GM19455 (cell line): ENCODE measurements around the gene POLR3G.

ENCODE experiments used
- ATAC-seq: cut with Tn5 transposase; IDR thresholded peaks from one replicate; pipeline ENCODE4 v1.9.1; 2021; ENCODE audit not compliant: unreplicated experiment

The POLR3G gene

DNA sequence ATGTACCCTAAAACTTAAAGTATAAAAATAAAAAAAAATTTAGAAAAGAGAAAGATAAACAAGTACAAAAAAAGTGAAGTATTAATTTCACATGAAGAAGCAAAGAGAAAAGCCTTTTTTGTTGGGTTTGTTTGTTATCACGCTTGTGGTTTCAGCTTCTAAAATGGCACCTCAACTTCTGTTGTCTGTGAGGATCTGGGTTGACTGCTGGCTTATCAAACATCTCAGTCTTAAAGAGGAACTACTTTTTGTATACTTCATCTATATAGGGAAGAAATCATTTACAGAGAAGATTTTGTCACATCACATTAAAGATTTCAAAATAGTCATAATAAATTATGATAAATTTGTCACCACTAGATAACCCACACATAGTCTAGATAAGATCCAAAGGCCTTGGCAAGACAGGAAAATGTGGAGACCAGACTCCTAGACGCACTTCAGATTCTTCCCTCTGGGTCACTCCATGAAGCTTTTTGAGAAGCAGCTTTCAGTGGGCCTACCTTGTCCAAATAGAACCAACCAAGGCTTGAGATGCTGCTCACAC, 75.1 kb downstream of the POLR3G start:
- no peak for ATAC-seq

DNA sequence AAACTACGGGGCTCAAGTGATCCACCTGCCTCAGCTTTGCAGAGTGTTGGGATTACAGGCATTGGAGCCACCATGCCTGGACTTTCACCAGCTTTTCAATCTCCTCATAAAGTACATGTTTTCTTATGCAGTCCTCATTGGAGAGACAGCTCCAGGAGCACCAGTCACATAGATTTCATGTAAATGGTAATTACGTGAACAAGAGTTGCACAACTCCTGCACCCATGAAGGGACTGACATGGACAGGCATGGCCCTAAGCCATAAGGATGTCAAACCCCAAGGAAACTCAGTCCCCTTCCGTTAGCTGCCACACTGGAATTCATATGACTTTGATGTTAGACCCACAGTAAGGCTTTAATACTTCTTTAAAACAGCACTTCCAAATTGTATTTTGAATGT, 76.3 kb downstream of the POLR3G start:
- ATAC-seq = no peak

- no peak for ATAC-seq
Measured at GRCh38 chr5:90551376-90551775, 76.7 kb downstream of the POLR3G start.

DNA sequence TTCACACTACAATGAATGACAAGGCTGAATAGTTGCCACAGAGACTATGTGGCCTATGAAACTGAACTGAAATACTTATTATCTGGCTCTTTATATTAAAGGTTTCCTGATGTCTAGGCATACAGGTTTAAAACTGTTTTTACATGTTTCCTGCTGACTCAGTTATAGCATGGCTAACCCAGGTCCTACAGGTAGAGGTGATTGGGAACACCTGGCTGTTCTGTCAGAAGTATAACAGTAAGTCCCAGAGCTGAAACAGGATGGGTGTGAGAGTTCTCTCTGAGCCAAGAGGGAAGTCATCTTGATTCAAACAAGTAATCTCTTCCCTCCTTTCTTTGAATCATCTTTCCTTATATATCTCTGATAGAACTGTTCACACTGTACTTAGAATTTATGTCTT, 79.0 kb downstream of the POLR3G start:
- ATAC-seq = no peak

- ATAC-seq = no peak
Measured at GRCh38 chr5:90554358-90555006, 79.8 kb downstream of the POLR3G start.

DNA sequence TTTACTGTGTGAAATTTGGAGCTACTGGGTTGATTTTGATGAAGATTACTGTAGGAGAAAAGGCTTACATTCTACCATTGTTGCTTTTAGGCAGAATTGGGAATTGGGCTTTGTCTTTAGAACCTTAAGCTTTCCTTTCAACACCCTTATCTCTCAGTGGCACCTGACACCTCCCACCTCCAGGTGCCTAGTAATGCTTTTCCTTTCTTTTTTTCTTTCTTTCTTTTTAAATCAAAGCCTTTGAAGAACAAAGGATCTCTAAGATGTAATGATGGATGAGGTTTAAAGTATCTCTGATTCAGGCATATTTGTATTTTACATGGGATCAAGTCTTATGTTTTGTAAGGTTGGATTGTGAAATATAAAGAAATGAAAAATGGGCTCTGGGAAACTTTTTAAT, 81.0 kb downstream of the POLR3G start:
- no peak for ATAC-seq

- no peak for ATAC-seq
Measured at GRCh38 chr5:90557391-90557790, 82.7 kb downstream of the POLR3G start.

DNA sequence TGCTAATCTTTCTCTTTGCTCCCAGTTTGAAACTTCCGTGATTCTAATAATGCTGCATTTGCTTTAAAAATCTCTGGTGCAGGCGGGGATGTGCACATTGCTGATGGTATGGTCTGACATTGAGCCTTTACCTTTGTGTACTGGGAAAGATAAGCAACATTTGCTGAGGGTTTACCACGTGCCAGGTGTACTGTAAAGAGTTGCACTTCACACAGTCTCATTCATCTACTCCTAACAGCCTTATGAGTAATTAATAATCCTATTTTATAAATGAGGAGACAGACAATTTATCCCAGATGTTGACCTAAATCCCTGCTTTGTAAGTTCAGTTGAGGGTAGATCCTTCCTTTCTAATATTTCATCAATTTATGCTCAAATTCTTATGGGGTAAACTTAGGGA, 83.2 kb downstream of the POLR3G start:
- ATAC-seq = no peak

DNA sequence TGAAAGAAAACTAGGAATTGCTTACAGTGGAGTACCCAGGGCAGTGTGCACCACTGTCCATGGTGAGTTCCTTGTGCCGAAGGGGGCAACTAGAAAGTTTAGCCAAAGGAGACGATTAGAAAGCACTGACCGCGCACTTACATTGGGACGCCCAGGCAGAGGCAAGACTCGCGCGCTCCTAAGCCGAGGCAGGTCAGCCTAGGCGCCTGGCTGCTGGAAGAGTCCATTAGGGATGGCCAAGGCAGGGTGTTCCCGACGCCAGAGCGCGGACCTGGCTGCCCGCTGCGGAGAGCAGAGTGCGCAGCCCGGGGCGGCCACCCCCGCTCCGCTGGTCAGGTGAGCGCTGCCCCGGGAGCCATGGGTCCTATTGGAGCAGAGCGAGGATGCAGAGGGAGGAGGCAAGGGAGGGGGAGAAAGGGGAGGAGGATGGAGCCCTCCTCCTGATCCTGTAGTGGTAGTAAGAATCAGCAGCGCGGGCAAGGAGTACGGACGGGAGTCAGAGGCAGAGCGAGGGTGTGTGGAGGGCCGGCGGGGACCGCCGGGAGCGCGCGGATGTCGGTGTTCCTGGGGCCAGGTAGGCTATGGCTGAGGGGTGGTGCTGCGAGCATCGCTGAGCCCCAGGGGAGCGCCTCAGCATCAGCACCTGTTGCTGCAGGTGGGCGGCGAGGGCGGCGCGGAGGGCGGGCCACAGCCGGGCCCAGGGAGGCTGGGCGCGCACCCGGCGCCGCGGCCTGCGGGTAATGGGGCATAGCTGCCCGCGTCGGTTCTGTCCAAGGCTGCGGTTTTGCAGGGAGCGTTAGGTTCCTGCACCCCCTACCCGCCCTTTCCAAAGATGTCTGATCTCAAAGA, 83.9 kb downstream of the POLR3G start, which contains the start of gene ADGRV1:
Gene ADGRV1, plus strand, starts transcription at position 454 of the 849 bp plus-strand sequence. Its CDS starts 99 bp downstream, at position 553.
- ATAC-seq = peak; percentile 58

GRCh38 chr5:90560771-90561170, 86.1 kb downstream of the POLR3G start:
- ATAC-seq = no peak

- ATAC-seq = no peak
Measured at GRCh38 chr5:90561766-90562165, 87.1 kb downstream of the POLR3G start.

DNA sequence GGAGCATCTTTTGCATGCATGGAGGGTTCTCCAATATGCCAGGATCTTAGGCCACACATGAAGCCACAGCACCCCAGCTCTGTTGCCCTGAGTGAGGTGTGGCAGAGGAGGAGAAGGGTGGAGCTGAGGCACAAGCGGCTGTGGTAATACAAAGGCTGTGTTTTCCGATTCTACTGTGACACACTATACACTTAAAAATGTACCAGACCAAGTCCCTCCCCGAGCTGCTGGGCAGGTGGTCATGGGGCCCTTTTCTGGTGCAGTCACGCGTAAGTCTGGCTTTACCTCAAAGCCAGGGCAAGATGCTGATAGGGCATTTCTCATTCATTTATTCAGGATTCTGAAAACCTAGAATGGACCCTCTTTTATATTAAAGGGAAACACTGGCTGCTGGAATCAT, 87.7 kb downstream of the POLR3G start:
- ATAC-seq = no peak

DNA sequence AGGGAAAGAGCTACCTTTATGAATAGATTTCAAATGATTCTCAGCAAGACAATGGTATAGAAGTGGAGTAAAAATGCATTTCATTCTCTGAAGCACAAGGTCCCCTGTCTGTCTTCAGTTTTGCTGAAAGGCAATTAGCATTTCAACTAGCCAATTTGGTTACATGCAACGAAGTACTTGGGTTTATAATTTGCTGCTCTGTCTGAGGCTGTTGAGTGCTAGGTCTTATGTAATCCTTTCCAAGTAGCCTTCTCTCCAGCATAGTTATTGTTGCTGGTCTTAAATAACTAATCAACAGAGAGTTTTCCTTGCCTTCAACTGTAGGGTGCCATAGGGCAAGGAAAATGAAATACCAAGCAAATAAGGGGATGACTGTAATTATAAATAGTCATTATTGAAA, 88.4 kb downstream of the POLR3G start:
- no peak for ATAC-seq
